Hematopoietic multipotent progenitor cell treated with erythropoietin and hydrocortisone succinate and interleukin-3 and kit ligand, for 15 days (in vitro differentiated cells): ENCODE results near the gene BIRC2.
"Not testable (repeated sequence)": the region's sequence is repeated elsewhere in the genome, so short reads cannot be mapped to it uniquely, and the experiment has no call there.

ENCODE experiments used
- DNase-seq: peaks from one replicate; pipeline ENCODE4 v3.0.0-alpha.2; 2015; ENCODE audit warnings: low spot score

The BIRC2 gene

GRCh38 chr11:102346748-102347461, at the start of gene BIRC2:
Gene BIRC2, plus strand, starts transcription at chr11:102347214. Its CDS starts 2,641 bp downstream, at chr11:102349855.
- peak; percentile 94 for DNase-seq

- DNase-seq: not testable (repeated sequence)
Measured at GRCh38 chr11:102300837-102301236, 46.2 kb upstream of the BIRC2 start.

DNA sequence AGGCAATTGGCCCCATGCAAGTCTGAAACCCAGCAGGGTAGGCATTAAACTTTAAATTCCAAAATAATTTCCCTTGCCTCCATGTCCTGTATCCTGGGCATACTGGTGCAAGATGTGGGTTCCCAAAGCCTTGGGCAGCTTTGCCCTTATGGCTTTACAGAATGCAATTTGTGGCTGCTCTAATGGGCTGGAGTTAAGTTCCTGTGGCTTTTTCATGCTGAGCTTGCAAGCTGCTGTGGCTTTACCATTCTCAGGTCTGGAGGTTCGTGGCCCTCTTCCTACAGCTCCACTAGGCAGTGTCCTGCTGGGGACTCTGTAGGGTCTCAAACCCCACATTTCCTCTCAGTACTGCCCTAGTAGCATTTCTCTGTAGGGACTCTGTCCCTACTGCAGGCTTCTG, 44.8 kb upstream of the BIRC2 start:
- DNase-seq: no peak

- DNase-seq: no peak
Measured at GRCh38 chr11:102304686-102305085, 42.3 kb upstream of the BIRC2 start.

DNA sequence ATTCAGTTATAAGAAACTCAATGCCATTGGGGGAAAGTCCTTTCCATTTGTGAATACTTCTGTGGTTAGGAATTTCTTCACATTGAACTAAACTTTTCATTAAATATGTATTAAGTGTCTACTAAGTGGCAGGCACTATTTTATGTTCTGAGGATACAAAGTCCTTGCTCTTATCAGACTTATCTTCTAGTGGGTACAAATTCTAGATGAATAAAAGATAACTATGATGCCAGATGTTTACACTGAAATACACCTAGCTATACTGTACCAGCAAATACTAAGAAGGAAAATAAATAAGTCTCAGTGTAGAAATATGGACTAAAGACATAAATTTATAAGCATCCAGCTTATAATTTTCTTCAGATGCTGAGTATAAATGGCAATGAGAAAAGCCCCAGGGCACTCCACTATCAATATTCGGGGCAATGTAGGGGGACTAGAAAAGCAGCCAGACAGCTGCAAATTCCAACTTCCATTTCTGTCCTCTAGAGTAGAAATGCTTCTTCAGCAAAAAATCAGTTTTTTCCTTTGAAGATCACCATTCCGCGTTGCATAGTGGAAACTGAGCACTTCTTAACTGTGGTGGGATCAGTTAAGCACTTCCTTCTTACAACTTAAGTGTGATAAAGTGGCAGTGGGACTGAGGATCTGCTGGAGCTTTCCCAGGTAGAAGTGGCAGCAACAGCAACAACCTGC, 41.5 kb upstream of the BIRC2 start:
- no peak for DNase-seq

GRCh38 chr11:102306048-102306597, 40.9 kb upstream of the BIRC2 start:
- no peak for DNase-seq

GRCh38 chr11:102306817-102307726, 39.9 kb upstream of the BIRC2 start:
- DNase-seq: no peak

GRCh38 chr11:102307727-102308038, 39.3 kb upstream of the BIRC2 start:
- no peak for DNase-seq

- peak; percentile 15 for DNase-seq
Measured at GRCh38 chr11:102309621-102310541, 37.1 kb upstream of the BIRC2 start.

DNA sequence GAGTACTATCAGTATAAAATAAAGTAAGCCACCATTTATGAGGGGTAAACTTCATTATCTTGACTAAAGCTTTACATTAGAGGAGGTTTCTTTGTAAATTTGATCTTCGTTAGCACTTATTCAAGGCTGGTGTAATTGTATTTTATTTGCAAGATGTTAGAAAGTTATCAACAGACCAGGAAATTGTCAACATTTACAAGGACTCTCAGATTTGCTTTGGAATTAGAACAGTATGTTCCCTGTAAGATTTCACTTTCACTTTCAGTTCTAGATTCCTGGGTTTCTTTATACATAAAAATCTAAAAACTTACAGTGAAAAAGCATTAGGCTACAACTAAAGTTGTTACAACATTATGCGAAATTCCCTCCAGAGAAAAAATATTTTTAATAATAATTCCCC, 34.3 kb upstream of the BIRC2 start:
- DNase-seq: peak; percentile 23

DNA sequence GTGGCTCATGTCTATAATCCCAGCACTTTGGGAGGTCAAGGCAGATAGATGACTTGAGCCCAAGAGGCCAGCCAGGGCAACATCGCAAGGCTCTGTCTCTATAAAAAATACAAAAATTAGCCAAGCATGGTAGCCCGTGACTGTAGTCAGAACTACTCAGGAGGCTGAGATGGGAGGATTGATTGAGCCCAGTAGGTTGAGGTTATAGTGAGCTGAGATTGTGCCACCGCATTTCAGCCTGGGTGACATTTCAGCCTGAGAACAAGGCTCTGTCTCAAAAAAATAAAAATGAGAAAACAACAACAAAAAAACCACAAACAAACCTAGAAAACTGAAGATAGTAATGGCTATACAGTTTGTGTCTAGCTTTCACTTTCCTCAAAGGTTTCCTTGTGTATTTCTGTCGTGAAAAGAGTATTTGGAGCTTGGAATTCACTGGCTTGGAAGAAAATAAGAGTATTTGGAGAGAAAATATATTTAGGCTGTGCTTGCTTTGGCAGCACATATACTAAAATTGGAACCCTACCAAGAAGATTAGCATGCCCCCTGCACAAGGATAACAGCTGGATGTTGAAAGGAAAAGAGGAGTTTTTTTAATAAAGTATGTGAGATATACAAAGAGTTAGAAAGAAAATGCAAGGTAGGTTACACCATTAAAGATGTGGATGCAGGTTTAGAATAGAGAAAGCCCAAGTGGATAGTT, 33.6 kb upstream of the BIRC2 start:
- no peak for DNase-seq

DNA sequence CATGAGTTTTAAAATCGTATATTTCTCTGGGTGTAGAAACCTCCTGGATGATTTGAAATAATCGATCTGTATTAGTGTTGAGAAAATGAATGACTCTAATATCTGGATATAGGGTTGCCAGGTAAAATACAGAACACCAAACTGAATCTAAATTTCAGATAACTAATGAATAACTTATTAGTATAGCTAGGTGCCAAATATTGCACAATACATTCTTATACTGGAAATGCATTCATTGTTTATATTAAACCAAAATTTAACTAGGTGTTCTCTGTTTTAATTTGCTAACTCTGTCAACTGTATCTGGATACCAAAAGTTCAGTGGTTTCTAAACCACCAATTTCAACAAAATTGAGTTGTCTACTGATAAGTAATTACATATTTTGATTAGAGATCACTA, 32.2 kb upstream of the BIRC2 start:
- no peak for DNase-seq

- no peak for DNase-seq
Measured at GRCh38 chr11:102316346-102316904, 30.6 kb upstream of the BIRC2 start.

DNA sequence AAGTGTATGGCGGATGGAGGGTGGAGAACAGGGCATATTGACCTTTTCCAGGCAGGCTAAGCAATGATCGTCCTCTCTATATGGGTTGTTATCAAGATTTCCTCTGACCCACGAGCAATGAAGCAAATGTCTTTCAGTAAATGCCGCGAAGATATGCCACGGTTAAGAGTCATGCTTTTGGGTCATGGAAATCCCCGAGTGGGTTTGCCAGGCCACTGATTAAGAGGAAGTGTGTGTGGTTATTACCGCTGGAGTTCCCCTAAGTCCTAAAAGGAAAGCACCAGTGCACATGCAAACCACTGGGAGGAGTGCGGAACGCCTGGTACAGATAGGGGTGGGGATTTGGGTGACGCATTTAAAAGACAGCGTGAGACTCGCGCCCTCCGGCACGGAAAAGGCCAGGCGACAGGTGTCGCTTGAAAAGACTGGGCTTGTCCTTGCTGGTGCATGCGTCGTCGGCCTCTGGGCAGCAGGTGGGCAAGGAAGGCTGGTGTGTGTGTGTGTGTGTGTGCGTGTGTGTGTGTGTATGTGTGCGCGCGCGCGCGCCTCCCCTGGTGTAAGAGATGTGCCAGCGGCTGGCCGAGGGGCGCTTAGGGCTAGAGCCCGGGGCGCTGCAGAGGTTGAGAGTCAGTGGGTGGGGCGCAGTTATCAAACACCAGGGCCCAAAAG, 29.8 kb upstream of the BIRC2 start, which contains the start of gene BIRC3:
Gene BIRC3, plus strand, starts transcription at position 386 of the 669 bp plus-strand sequence. CDS start 7,026 bp downstream, outside the sequence.
- peak; percentile 63 for DNase-seq

DNA sequence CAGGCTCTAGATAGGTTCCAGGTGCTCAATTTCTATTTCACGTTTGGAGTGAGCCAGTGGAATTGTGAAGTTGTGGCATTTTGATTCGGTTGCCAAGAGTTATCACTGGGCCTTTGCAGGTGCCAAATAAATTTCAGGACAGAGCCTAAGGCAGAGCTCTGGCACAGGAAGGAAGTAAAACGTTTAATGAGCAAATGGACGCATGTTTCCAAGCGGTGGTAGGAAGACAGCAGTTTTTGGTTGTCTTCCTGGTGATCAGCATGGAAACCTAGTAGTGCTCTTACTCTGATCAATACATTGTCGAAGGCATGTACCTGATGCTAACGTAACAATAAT, 29.3 kb upstream of the BIRC2 start:
- no peak for DNase-seq

DNA sequence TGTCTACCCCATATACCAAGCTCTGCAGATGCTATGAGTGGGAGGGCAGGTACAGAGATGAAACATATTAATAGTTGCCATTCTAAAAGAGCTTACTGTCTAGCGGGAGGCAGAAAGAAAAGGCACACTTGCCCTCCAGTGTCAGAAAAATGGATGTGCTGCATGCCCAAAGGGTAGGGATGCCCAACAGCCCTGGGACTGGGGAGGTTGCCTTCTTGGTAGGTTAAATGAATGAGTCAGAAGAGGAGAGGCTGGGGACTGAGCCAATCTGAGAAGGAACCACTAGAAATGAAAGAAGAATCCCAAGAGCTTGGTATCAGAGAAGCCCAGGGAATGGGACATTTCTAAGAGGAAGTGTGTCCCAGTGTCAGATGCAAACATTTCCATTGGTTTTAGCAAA, 28.5 kb upstream of the BIRC2 start:
- DNase-seq: no peak

- DNase-seq: no peak
Measured at GRCh38 chr11:102319544-102319943, 27.5 kb upstream of the BIRC2 start.

- DNase-seq: no peak
Measured at GRCh38 chr11:102320188-102320587, 26.8 kb upstream of the BIRC2 start.

DNA sequence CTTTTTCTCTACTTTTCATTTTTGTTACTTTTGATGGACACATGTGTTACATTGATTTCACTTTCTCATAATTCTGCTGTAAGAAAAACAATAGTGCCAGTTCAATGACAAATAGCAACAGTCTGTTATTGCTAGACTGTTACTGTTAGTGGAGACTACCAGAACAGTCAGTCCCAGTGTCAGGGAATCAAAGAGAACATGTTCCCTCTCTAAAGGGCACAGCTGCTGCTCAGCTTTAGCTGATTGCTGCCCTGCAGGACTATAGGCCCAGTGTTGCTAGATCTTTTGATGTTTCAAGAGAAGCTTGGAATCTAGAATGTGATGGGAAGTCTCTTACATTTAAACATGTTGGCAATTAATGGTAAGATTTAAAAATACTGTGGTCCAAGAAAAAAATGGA, 26.3 kb upstream of the BIRC2 start:
- DNase-seq: no peak

DNA sequence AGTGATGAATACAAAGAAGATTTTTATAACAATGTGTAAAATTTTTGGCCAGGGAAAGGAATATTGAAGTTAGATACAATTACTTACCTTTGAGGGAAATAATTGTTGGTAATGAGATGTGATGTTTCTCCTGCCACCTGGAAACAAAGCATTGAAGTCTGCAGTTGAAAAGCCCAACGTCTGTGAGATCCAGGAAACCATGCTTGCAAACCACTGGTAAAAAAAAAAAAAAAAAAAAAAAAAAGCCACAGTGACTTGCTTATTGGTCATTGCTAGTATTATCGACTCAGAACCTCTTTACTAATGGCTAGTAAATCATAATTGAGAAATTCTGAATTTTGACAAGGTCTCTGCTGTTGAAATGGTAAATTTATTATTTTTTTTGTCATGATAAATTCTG, 24.5 kb upstream of the BIRC2 start:
- no peak for DNase-seq
